HG03139 (cell line): ENCODE measurements around the gene PRKACB.
"Not testable (repeated sequence)": the region's sequence is repeated elsewhere in the genome, so short reads cannot be mapped to it uniquely, and the experiment has no call there.

ENCODE experiments used
- ATAC-seq: cut with Tn5 transposase; IDR thresholded peaks from one replicate; pipeline ENCODE4 v1.9.1; 2021; ENCODE audit not compliant: unreplicated experiment

PRKACB gene

DNA sequence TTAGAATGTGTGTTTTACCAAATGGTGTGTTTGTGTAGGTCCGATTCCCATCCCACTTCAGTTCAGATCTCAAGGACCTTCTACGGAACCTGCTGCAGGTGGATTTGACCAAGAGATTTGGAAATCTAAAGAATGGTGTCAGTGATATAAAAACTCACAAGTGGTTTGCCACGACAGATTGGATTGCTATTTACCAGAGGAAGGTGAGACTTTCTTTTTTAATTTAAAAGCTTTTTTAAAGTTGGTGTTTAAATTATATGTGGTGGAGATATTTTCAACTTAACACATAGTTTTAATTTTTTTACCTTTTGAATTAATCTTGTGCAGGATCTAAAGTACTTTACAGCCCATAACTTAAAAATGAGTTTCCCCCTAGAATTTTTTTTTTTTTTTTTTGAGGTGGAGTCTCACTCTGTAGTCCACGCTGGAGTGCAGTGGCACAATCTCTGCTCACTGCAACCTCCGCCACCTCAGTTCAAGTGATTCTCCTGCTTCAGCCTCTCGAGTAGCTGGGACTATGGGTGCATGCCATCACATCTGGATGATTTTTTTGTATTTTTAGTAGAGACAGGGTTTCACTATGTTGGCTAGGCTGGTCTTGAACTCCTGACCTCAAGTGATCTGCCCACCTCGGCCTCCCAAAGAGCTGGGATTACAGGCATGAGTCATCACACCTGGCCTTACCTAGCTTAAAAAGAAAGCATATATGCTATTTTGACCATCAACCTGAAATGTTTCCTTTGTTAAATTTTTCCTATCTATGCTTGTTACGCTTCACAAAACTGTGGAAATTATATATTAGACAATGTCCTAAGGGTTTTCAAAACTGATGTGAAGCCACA, 70.3 kb downstream of the PRKACB start:
- no peak for ATAC-seq

DNA sequence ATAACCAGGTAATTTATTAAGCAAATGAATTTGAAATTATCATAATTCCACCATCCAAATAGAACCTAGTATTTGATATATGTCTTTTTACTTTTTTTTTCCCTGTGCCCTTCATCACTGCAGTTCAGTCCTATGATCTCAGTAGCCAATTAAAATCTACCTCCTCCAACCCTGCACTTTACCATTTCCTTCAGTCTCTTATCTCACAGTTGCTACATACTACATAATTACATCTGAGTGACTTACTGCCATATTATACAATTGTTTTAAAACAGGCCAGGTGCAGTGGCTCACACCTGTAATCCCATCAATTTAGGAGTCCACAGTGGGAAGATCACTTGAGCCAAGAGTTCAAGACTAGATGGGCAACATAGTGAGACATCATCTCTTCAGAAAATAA, 73.2 kb downstream of the PRKACB start:
- ATAC-seq, result no peak

DNA sequence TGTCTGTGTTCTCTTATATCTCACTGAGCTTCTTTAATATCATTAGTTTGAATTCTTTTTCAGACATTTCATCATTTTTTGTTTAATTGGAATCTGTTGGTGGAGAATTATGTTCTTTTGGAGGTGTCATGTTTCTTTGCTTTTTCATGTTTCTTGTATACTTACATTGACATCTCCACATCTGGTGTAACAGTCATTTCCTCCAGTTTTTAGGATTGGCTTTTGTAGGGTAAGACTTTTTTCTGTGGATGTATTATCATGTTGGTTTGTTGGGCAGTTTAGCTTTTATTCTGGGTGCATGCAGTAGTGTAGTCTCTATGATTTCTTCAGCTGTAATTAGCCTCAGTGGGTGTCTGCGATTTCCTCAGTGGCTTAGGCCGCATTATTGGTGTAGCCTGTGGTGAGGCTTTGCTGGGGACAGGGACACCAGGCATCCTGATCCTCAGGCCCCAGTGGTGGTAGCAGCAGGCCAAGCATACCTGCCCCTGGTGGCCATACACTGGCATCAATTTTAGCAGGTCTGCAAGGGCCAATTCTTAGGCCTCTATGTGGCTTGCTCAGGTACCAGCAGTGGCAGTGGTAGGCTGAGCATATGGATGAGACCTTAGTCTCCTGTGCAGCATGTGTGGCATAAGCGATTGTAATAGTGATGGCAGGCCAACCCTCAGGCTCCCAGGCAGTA, 79.8 kb downstream of the PRKACB start:
- no peak for ATAC-seq

DNA sequence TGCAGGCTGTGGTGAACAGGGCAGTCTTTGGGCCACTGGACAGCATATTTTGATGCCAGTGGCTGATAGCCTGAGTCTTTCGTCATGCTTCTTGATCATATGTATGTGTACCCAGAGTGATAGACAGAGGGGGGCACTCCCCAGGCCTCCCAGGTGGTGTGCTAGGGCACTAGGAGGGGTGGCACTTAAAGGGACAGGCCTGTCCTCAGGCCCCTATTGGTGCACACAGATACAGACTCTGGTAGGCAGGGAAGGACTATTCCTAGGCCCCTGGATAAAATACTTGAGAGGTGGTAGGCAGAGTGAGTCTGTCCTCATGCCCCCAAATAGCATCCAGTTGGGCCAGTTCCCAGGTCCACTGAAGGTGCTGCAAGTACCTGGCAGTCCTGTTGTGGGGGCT, 80.8 kb downstream of the PRKACB start:
- no peak for ATAC-seq

DNA sequence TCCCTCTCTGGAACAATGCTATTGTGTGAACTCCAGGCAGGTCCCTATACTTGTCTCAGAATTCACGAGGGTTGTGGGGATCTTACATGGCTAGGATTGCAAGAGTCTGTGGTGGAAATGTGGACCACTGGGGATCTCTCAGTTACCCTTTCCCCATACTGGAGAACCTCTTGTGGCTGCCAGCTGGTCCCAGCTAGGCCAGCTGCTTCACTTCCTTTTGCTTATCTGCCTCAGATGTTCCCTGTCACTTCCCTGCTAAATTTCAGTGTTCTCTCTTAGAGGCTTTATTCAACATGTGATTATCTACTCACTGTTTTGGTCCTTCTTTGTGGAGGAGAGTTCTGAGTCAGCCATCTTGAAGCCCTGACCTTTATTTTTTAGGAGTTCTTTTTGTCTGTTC, 81.6 kb downstream of the PRKACB start:
- ATAC-seq, result no peak

DNA sequence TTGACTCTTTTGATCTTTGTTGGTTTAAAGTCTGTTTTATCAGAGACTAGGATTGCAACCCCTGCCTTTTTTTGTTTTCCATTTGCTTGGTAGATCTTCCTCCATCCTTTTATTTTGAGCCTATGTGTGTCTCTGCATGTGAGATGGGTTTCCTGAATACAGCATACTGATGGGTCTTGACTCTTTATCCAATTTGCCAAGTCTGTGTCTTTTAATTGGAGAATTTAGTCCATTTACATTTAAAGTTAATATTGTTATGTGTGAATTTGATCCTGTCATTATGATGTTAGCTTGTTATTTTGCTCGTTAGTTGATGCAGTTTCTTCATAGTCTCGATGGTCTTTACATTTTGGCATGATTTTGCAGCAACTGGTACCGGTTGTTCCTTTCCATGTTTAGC, 88.6 kb downstream of the PRKACB start:
- not testable (repeated sequence) for ATAC-seq

DNA sequence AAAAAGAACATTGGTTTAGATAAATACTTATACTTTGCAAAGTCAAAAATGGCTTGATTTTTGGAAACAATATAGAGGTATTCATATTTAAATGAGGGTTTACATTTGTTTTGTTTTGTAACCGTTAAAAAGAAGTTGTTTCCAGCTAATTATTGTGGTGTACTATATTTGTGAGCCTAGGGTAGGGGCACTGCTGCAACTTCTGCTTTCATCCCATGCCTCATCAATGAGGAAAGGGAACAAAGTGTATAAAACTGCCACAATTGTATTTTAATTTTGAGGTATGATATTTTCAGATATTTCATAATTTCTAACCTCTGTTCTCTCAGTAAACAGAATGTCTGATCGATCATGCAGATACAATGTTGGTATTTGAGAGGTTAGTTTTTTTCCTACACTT, 92.2 kb downstream of the PRKACB start:
- ATAC-seq, result no peak

DNA sequence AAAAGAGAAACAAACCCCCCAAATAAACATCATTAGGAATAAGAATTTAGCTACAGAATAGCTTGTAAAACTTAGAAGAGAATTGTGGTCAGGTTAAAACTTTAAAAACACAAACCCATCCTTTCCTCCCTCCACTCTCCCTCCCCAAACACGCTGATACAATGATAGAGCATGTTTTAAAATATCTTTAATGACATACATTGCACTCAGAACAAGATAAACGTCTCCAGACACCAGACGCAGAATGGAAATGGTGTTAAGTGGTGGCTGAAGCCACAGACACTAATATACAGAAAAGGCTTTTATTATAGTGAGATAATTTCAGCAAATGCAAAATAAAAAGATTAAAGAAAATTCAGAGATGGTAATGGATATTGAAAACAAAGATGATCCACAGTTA, 98.6 kb downstream of the PRKACB start:
- no peak for ATAC-seq

DNA sequence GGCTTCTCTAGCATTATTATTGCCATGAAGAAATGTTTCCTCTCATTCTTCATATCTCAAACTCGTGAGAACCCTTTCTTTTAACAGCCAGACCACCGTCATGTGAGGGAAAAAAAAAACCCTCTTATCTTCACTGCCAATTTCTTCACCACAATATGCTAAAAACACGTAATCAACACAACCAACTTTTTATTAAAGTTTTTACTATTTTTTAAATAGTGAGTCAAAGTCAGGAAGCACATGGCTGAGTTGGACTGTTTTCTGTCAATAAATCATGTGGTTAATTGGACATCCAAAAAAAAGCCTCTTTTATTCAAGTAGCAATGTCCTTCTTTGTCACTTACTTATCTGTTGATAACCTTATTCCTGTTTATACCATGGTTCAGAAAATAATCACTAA, 101.5 kb downstream of the PRKACB start:
- no peak for ATAC-seq

DNA sequence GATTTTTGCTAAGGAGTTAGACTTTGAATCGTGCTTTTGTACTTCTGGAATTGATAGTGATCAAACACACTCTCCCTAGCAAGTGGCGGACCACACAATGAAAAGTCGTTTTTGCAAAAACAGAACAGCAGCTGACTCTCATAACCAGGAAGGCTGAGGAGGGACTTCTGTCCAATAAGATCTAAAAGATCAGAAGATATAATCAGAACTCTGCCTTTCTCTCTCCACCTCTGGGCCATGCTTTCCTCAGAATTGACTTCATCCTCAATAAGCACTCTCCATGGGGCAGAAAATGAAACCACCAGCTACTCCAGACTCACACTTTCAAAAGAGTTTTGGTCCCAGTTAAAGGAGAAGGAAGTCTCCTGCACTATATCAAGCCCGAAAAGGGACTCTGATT, 102.1 kb downstream of the PRKACB start:
- ATAC-seq, result no peak

DNA sequence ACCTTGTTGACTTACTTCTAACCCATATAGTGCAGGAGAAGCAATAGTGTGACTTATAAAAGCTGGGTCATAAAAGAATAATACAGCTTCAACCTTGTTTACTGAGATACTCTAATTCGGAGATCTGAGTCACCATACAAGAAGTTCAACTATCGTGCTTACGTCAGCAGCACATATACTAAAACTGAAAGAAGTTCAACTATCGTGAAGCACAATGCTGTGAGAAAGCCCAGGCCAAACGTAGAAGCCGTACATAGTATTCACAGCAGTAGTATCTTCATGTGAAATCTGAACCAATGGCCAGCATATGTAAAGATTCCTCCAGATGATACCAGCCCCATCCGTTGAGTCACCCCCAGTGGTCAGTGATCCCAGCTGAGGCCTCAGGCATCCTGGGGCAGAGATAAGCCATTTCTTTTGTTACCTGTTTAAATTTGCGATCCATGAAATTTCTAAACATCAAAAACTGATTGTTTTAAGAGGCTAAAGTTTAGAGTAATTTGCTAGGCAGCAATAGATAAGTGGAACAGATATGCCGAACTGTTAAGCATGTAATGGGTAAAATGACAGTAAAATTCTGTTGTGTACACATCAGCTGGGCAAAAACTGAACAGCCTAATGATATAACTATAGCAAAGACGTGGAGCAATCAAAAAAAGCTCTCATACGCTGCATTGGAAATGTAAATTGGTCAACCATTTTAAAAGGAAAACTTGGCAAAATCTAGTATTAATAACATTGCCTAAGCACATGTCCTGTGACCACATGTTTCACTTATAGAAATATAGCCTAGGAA, 103.6 kb downstream of the PRKACB start:
- ATAC-seq, result no peak

DNA sequence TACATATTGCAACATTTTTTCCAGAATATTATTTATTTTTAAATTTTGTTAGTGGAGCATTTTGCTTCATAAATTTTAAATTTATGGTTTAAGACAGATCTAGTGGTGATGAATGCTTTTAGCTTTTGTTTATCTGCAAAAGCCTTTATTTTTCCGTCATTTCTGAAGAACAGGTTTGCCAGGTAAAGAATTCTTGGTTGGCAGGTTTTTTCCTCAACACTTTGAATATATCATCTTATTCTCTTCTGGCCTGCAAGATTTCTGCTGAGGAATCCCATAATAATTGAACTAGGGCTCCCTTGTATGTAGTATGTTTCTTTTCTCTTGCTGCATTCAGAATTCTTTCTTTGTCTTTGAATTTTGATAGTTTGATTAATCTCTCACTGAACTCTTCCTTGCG, 106.6 kb downstream of the PRKACB start:
- ATAC-seq, result no peak

DNA sequence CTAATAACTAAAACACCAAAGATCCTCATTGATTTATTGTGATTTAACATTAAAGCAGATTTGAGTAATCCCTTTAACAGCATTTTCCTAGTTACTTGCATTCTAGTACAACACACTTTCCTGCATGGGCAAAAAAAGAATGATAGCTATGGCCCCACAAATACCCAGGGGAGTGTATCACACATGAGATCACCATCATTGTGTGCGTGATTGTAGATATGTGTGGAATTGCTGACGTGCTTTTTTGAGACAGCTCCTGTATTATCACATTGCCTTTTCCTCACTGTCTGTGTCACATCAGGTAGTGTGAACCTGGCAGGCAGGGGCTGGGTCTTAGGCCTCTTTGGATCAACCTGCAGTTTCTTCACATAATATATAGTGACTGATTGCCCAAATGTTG, 109.0 kb downstream of the PRKACB start:
- ATAC-seq, result no peak

DNA sequence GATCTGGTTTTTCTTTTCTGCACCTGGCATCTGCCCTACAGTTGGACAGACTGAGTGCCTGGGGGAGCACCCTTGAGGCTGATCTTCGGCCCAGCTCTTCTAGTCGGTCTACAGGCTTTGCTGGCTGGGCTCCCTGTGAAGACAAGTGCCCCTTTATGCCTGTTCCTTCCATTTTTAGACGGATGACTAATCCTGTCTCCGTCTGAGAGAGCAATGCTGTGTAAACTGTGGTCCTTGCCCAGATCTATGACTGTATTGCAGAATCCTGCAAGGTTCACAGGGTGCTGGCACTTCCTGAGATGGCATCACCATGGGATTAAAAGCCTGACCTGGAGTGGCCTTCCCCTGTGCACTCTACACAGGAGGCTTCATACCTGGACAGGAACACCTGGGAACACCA, 109.8 kb downstream of the PRKACB start:
- ATAC-seq, result no peak

DNA sequence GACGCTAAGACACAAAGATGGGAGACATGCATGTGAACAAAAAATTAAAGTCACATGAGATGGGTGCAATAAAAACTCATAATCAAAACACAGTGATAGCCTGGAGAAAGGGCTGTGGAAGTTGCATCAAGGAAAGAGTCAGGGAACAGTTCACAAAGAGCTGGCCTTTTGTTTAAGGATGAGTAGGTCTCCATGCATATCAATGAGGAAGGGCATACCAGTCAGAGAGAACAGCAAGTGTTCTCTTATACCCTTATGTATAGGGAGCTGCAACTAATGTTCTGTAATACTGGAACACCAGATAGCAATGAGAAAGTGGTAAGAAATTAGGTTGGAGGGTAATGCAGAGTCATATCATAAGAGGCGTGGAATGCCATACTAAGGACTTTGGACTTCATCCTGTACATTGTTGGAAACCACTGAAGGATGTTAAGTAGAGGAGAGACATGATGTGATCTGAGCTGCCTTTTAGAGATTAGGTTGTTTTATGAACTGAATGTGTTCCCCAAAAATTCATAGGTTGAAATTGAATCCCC, 110.7 kb downstream of the PRKACB start:
- no peak for ATAC-seq

DNA sequence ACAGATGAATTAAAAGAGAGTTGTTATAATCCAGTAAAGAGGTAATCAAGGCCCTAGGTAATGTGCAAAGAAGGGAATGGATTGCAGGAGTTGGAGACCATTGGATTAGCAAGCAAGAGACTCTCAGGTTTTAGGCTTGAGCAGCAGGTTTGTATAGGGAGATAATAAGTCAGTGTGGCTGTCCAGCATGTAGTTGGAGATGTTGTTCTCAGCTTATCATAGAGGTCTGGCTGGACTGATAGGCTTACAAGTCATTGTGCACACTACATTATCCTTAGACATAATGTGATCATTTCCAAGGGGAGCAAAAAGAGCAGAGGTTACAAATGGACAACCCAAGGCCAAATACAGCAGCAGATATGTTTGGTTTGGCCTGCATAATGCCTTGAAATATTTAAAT, 111.5 kb downstream of the PRKACB start:
- no peak for ATAC-seq

DNA sequence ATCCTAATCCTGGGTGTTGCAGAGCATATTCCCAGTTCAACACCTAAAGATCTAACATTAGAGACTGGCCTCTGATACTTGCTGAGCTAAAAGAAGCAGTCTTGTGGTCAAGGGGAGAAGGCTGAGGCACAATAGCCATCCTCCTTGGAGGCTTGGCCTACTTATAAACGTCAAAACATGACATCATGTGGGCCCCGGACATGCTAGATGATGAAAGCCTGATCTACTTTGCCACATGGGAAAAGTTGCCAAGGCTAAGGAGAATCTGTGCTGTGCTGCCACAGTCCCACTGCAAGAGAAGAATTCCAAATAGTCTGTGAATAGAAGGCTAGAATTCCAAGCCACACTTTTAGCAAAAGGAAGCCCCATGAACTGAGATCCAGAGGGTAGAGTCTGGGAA, 113.5 kb downstream of the PRKACB start:
- ATAC-seq, result no peak

DNA sequence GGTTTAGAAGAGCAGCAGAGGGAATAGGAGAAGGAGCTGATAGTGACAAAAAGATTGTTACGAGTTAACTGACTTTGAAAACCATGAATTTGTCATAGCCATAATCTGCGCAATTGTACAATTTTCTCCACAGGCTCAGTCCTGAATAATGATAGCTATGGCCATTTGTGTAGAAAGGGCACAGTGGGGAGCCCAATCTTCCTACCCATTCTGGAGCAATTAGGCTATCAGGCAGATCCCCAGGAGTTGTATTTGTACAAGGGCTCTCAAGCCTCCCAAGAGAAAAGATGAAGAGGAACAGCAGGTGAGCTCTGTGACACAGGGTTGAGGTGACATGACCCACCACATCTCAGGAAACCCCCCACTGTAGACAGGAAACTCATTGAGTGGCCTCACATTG, 115.3 kb downstream of the PRKACB start:
- ATAC-seq, result no peak

DNA sequence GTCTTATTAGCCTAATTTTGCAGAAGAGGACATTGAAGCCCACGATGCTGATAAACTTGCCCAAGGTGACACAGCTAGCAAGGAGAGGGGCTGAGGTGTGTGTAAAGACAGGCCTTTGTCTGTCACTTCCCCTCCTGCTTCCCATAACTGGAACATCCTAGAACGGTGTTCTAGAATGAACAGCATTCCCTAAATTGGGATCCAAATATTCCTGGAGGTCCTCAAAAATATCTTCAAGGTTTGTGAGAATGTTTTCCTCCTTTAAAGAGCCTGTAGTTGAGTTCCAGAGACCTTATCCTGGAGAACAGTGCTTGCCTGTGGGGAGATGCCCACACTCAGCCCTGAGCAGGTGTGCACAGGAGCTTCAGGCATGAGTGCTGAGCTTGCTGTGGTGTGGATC, 115.9 kb downstream of the PRKACB start:
- no peak for ATAC-seq

DNA sequence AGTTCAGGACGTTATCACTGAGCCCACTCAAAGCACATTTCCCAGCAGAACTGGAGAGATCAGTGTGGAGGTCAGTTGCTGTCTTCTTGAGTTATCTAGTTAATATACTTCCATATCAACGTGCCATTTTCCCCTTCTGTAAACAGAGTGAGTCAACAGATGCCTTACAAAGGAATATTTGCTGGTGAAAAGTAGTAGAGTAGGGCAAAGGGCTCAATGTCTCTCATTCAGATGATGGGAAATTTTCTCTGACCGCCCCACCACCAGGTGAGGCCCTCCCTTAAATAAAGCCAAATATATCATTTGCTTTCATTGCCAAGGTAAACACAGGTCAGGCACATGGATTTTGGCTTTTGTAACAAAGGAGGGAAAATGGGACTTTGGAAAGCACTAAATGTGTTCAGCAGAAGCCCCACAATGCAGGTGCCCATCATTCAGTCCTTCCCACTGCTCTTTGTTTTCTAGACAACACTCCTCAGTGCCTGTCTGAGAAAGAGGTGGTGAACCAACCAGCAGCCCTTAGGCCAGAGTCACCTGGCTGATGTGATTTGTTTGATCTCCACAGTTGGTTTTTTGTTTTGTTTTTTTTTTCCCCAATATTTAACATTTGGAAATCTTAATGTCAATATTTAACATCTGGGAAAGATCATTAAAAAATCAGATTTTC, 116.9 kb downstream of the PRKACB start:
- ATAC-seq, result no peak

DNA sequence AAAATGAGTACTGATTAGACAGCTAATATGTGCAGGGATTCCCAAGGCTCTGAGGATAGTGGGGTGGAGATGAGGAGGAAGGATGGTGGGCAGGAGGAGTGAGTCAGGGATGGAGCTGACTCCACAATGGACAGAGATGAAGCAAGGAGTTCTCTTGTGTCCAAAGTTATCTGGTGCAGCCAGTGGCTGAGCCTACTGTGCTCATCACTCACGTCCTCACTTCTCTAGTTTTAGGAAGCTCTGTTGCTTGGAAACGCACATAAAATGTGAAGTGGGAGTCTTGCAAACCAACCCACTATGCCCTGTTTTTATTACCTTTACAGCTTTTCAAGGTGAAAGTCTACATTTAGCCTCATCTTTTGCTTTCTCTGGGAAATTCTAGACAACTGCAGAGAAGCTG, 120.9 kb downstream of the PRKACB start:
- no peak for ATAC-seq
